DMS79 treated with DMSO at 0.1 percent for 48 hours (cell line): Measurements from ENCODE around the gene TNN.
"Not testable (repeated sequence)": the region's sequence is repeated elsewhere in the genome, so short reads cannot be mapped to it uniquely, and the experiment has no call there.

Experiments used
- DNase-seq: peaks from one replicate; lab custom pipeline; 2025; lab: John Stamatoyannopoulos, UW

Gene TNN

GRCh38 chr1:175108331-175108820, 40.7 kb downstream of the TNN start:
- DNase-seq = not testable (repeated sequence)

GRCh38 chr1:175114996-175115395, 47.4 kb downstream of the TNN start:
- DNase-seq = no peak

DNA sequence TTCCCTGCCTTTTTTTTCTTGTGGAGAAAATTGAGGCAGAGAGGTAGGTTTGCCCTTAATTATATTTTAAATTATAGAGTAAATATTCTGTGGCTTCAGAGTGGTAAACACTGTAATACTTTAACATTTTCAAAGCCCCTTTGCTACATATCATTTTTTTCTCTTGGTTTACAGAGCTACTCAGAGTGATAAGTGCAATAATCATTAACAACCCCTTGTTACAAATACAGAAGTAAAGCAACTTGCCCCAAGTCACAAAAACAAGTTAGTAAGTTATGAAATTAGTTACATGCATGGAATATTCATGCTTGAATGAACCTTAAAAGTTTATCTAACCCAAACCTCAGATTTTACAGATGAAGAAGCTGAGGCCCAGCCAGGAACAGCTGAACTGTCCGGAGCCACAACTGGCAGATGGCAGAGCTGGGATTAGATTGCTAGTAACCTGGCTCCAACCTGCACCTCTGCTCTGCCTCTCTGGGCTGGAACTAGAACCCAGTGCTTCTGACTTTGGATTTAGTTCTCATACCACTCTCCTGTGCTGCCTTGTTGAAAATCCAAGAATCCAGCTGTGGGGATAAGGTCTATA, 48.7 kb downstream of the TNN start:
- DNase-seq = no peak

- DNase-seq = no peak
Measured at GRCh38 chr1:175116903-175117302, 49.3 kb downstream of the TNN start.

- DNase-seq = no peak
Measured at GRCh38 chr1:175118375-175119367, 51.0 kb downstream of the TNN start.

DNA sequence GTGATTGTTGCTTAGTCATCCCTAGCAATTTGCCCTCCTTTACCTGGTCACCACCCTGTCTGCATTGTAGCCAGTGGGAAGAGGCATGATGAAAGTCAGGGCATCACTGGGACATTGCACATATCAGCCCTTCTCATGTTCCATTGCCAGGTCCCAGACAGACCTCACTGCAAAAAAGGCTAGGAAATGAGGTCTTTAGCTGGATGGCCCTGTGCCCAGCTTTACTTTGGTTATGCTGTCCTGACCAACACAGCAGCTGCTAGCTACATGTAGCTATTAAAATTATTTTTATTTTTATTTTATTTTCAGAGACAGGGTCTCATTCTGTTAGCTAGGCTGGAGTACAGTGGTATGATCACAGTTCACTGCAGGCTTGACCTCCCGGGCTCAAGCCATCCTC, 52.9 kb downstream of the TNN start:
- DNase-seq = no peak

DNA sequence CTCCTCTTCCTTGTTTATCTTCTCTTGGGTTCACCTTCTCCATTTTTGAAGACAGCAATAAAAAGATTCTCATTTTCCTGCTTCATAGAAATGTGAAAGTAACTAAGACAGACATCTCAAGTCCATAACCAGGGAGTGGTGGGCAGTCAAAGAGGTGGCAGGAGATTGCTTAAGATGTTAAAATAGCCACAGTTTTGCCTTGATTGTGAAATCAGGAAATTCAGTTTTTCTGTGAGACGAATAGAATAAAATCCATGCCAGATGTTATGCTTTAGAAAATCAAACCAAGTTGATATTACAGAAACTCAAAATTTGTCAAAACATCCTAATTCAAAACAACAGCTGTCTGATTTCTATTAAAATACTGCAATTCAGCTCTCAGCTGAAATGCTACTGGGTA, 57.2 kb downstream of the TNN start:
- no peak for DNase-seq

DNA sequence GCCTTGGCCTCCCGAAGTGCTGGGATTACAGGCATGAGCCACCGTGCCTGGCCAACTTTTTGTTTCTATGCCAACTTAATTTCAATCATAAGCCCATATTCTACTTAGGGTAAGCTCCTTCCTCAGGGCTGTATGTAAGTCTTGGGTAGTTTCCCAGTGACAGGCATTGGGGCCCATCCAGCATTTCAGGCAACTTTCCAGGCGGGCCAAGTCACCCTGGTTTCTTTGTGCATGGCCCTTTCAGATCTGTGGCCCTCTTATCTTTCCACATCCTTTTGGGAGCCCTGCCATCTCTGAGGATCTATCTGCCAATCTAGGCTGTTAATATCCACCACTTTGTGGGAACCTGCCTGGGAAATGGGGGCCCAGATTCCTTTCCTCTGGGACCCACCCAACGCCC, 58.7 kb downstream of the TNN start:
- DNase-seq = no peak

DNA sequence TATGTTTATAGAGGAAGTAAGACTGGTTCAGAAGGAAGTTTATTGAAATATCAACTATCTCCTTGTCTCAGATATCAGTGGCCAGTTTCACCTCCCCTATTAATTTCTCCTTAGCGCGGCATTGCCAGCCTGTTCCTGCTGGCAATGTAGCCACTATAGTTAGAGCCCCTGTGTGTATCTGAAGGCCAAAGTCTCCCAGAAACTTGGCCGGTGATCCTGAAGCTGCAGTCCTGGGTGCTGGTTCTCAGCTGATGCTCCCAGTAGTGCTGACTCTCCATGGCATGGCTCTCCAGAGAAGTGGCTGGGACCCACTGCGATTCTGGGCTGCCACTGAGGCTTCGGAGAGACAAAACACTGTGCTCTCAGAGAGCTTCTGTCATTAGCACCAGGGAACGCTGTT, 59.9 kb downstream of the TNN start:
- DNase-seq = no peak

GRCh38 chr1:175128523-175128922, 60.9 kb downstream of the TNN start:
- DNase-seq = no peak

- DNase-seq = no peak
Measured at GRCh38 chr1:175129182-175129581, 61.5 kb downstream of the TNN start.

DNA sequence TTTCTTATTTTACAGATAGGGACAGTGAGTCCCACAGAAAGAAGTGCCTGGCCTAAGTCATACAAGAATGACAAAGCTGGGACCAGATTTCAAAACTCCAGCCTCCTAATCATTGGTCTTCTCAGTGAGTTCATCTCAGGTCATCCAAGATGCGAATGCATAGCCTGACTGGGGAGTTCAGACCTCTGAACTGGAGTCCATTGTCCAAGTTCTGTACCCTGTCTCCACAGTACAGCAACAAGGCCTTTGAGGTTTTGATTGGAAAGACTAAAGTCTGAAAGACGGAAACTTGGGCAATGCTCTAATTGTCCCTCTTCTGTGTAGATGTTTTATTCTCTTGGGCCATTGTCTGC, 62.0 kb downstream of the TNN start:
- no peak for DNase-seq

DNA sequence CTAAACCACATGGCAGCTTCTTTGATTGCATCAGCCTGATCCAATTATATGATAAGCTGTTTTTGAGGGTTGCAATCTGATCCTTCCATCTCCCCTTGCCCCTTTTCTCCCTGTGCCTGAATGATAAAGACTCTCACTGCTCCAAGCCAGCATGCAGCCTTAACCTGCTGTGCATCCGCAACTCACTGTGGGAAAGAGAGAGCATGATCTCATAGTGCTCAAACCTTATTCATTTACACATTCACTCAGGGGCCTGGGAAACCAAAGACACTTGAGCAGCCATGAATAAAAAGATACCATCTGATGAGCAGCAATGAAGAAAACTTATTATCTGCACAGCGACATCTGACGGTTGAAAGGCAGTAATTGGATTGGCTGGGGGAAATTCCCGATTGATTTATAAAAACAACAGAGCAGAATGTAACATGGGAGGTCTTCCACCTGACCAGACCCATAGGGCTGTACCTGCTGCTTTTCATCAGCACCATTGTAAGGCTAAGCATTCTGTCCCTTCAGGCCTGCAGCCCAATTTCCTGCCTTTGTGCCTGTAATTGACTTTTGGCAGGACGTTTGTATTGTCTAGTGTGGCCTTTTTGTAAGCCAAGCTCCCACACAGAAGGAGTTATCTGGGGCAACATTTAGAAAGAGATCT, 62.5 kb downstream of the TNN start:
- no peak for DNase-seq

DNA sequence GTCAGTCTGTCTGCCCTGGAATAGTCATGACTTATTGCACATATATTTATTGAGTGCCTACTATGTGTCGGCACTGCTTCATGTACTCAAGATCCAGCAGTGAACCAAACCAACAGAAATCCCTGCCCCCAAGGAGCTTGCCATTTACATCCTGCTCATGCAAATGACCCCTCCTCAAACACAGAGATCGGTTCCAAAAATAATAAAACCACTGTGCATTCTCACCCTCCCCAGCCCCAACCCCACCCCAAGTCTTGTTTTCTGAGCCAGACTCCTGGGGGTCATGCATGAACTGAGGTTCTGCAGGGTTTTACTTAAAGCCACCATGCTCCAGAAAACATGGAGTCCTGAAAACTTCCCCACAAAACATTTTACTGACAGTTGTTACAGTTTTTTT, 63.0 kb downstream of the TNN start:
- no peak for DNase-seq

GRCh38 chr1:175131095-175131494, 63.5 kb downstream of the TNN start:
- no peak for DNase-seq

DNA sequence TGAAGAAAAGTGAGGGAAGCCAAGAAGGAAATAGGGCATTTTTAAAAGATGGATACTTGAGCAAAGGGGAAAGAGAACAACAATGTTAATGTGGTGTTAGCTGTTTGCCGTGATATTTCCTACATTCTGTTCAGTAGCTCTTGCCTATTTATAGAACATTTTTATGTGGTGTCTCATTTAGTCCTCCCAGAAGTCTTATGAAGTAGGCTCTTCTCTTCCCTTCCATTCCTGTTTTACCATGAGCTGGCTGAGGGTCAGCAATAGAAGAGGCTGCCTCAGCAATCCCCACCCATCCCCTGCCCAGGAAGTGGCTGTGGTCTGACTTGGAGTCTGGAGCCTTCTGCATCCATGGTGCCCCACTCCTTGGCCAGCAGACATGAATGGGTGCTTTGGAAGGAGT, 64.8 kb downstream of the TNN start:
- DNase-seq = no peak

- no peak for DNase-seq
Measured at GRCh38 chr1:175133673-175134435, 66.2 kb downstream of the TNN start.

DNA sequence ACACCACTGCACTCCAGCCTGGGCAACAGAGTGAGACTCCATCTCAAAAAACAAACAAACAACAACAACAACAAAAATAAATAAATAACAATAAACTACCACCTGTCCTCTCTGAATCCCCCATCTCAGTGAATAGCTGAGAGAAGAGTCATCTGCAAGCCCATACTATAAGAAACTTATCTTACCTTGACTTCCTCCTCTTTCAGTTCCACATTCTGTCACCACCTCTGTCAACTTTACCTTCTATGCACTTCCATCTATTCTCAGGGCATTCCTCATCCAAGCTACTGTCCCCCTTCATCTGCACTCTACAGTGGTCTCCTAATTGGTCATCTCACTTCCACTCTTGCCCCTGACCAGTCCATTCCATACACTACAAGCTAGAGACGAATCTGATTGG, 66.9 kb downstream of the TNN start:
- DNase-seq = no peak

GRCh38 chr1:175136246-175136645, 68.6 kb downstream of the TNN start:
- no peak for DNase-seq

- DNase-seq = no peak
Measured at GRCh38 chr1:175137369-175137768, 69.7 kb downstream of the TNN start.

DNA sequence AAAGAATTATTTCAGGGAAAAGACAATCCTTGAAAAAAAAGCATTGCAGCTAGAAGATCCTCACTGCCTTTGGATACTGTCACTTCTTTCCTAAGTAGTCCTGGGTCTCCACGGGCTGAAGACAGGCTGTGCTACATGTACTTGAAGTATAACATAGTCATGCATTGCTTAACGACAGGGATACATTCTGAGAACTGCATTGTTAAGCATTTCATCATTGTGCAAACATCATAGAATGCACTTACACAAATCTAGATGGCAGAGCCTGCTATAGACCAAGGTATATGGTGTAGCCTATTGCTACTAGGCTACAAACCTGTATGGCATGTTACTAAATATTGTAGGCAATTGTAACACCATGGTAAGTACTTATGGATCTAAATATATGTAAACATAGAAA, 70.9 kb downstream of the TNN start:
- DNase-seq = no peak

DNA sequence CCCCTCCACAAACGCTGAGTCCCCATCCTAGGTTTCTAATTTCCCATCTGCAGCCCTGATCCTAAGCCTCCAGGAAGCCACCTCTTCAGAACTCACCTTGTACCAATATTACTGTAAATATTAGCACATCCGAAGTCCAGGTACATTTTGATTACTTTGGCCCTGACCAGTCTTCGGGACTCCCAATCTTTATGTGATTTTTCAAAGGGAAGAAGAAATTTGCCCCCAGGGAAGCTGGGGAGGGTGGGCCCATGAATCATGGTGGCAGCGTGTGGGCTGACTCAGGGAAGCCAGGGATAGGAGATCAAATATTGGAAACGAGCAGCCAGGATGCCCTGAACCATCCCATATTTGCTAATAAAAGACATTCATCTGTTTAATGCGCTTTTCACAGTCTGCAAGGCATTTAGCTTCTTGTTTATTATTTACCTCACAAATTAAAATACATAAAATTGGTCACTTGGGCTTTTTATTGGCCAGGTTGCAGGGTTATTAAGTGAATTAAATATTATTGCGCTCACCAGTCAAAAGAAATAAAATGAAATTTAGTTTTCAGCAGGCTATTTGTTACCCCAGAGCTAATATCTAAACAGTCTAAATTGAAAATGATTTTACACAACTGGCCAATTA, 78.4 kb downstream of the TNN start:
- no peak for DNase-seq
